Measurements from ENCODE around the gene UBTD1.

DNA sequence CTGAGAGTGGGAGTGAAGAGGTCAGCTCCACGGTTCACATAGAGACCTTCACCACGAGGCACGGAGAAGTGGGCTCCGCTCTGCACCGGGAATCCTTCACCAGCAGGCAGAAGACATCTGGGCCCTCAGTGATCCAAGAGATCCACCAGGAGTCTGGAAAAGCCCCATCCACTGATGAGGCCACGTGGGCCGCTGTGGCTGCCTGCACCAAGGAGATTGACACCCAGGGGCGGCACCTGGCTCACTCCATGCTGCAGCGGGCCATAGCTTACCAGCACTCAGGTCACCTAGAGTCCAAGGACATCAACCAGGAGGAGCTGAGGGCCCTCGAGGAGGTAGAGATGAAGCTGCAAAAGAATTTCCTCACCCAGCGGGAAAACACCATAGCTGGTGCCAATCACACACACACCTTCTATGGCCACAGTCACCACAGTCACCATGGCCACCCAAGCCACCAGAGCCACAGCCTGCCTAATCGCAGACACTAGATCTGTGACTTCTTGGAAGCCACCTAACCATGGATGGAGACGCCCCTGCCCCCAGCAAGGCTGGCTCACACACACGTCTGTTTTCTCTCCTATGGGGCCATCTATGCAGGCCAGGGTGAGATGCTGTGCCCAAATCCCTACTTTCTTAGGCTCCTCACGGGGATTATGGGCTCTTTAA lies 91.5 kb downstream of the UBTD1 start:
- TF ChIP-seq, protein P1, sequence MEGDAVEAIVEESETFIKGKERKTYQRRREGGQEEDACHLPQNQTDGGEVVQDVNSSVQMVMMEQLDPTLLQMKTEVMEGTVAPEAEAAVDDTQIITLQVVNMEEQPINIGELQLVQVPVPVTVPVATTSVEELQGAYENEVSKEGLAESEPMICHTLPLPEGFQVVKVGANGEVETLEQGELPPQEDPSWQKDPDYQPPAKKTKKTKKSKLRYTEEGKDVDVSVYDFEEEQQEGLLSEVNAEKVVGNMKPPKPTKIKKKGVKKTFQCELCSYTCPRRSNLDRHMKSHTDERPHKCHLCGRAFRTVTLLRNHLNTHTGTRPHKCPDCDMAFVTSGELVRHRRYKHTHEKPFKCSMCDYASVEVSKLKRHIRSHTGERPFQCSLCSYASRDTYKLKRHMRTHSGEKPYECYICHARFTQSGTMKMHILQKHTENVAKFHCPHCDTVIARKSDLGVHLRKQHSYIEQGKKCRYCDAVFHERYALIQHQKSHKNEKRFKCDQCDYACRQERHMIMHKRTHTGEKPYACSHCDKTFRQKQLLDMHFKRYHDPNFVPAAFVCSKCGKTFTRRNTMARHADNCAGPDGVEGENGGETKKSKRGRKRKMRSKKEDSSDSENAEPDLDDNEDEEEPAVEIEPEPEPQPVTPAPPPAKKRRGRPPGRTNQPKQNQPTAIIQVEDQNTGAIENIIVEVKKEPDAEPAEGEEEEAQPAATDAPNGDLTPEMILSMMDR (IDR thresholded peaks at IDR 0.05): no peak
- TF ChIP-seq POLR2A (IDR thresholded peaks at IDR 0.05): no peak

Data from Peyer's patch (tissue), 4 donors.